ENCODE results near the gene PTPRM.

Gene PTPRM

GRCh38 chr18:7600036-7600435 lies 32.9 kb downstream of the PTPRM start:
- no peak for DNase-seq (ENCODE audit: low read depth)

- DNase-seq (ENCODE audit: low read depth) = no peak
Observed at GRCh38 chr18:7600528-7601245, 33.6 kb downstream of the PTPRM start.

GRCh38 chr18:7601246-7601615 lies 34.1 kb downstream of the PTPRM start:
- no peak for DNase-seq (ENCODE audit: low read depth)

GRCh38 chr18:7601936-7602335 lies 34.8 kb downstream of the PTPRM start:
- no peak for DNase-seq (ENCODE audit: low read depth)

- DNase-seq (ENCODE audit: low read depth) = no peak
Observed at GRCh38 chr18:7603259-7604000, 36.3 kb downstream of the PTPRM start.

GRCh38 chr18:7604361-7604760 lies 37.2 kb downstream of the PTPRM start:
- no peak for DNase-seq (ENCODE audit: low read depth)

GRCh38 chr18:7605705-7606104 lies 38.6 kb downstream of the PTPRM start:
- DNase-seq (ENCODE audit: low read depth) = no peak

- no peak for DNase-seq (ENCODE audit: low read depth)
Observed at GRCh38 chr18:7607540-7608173, 40.5 kb downstream of the PTPRM start.

- DNase-seq (ENCODE audit: low read depth) = no peak
Observed at GRCh38 chr18:7608174-7608550, 41.0 kb downstream of the PTPRM start.

- DNase-seq (ENCODE audit: low read depth) = no peak
Observed at GRCh38 chr18:7608781-7609201, 41.7 kb downstream of the PTPRM start.

- DNase-seq (ENCODE audit: low read depth) = no peak
Observed at GRCh38 chr18:7609617-7610016, 42.5 kb downstream of the PTPRM start.

GRCh38 chr18:7614042-7614441 lies 46.9 kb downstream of the PTPRM start:
- no peak for DNase-seq (ENCODE audit: low read depth)

- DNase-seq (ENCODE audit: low read depth) = no peak
Observed at GRCh38 chr18:7615840-7616239, 48.7 kb downstream of the PTPRM start.

GRCh38 chr18:7616661-7617060 lies 49.5 kb downstream of the PTPRM start:
- DNase-seq (ENCODE audit: low read depth) = no peak

GRCh38 chr18:7617738-7618422 lies 50.8 kb downstream of the PTPRM start:
- DNase-seq (ENCODE audit: low read depth) = peak; percentile 92

- no peak for DNase-seq (ENCODE audit: low read depth)
Observed at GRCh38 chr18:7618891-7619442, 51.9 kb downstream of the PTPRM start.

- DNase-seq (ENCODE audit: low read depth) = no peak
Observed at GRCh38 chr18:7619676-7620075, 52.6 kb downstream of the PTPRM start.

GRCh38 chr18:7622721-7623120 lies 55.6 kb downstream of the PTPRM start:
- no peak for DNase-seq (ENCODE audit: low read depth)

GRCh38 chr18:7623681-7624080 lies 56.6 kb downstream of the PTPRM start:
- DNase-seq (ENCODE audit: low read depth) = no peak

GRCh38 chr18:7624697-7625096 lies 57.6 kb downstream of the PTPRM start:
- DNase-seq (ENCODE audit: low read depth) = no peak

- no peak for DNase-seq (ENCODE audit: low read depth)
Observed at GRCh38 chr18:7626175-7626921, 59.2 kb downstream of the PTPRM start.
